Epithelial cell of proximal tubule (primary cell): ENCODE results near the gene JARID2. TPM values are rescaled to one million over a fixed set of nuclear protein-coding genes. Genes with fewer than 3 reads are reported as not detected.

Source experiments
- DNase-seq: peaks from one replicate; pipeline ENCODE4 v3.0.0-alpha.2; 2011; ENCODE audit warnings: low read depth
- H3K4me3 ChIP-seq: 2 replicates; pipeline ENCODE4 v1.5.1; 2011; ENCODE audit warnings: low read depth, mild to moderate bottlenecking, low read length
- total RNA-seq: library from RNA; depleted of rRNA; stranded (reverse); fragments of >200 nt; gene quantifications from 2 replicates; pipeline ENCODE4 v1.2.3, GENCODE V29; 2015
- TF ChIP-seq, protein P1 (sequence below): conservative IDR thresholded peaks from 2 replicates; pipeline ENCODE4 v1.5.1; 2012; ENCODE audit warnings: low read depth, mild to moderate bottlenecking, low read length

JARID2 gene
- total RNA-seq, 1 donor from 2014 or later: 5.1 TPM

DNA sequence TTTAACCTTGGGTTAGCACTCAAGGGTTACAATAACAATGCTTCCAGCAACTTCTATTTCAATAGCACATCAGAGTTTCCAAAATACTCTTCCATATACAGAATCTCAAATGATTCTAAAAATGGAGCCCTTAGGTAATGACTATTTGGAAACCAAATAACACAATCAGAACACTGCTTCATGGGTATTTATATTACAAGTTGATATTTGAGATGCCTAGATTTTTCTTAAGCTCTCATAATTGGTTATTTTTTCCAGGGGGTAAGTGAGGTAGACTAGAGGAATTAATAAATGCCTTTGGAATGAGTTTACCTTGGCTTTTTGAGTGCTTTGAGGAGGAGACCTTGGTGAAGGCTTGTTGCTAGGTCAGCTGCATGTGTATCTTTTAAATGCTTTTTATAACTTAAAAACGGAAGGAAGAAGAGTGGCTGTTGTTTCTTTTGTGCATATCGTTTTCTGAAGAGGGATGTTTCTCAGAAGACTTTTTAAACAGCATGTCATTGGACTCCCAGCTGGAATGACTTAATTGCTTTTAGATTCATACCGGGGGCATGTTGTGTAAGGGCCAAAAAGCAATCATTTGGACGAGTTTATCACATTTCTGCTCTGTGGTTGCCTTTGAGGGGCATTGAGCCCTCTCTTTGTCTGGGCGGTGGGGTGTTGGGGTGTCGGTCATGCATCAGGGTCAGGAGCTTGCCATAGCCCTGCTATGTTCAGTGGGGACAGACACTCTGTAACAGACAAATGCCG, 230.9 kb downstream of the JARID2 start:
- DNase-seq: no peak
- TF ChIP-seq, protein P1, sequence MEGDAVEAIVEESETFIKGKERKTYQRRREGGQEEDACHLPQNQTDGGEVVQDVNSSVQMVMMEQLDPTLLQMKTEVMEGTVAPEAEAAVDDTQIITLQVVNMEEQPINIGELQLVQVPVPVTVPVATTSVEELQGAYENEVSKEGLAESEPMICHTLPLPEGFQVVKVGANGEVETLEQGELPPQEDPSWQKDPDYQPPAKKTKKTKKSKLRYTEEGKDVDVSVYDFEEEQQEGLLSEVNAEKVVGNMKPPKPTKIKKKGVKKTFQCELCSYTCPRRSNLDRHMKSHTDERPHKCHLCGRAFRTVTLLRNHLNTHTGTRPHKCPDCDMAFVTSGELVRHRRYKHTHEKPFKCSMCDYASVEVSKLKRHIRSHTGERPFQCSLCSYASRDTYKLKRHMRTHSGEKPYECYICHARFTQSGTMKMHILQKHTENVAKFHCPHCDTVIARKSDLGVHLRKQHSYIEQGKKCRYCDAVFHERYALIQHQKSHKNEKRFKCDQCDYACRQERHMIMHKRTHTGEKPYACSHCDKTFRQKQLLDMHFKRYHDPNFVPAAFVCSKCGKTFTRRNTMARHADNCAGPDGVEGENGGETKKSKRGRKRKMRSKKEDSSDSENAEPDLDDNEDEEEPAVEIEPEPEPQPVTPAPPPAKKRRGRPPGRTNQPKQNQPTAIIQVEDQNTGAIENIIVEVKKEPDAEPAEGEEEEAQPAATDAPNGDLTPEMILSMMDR: no peak
- H3K4me3 ChIP-seq: no peak overlapping the region

DNA sequence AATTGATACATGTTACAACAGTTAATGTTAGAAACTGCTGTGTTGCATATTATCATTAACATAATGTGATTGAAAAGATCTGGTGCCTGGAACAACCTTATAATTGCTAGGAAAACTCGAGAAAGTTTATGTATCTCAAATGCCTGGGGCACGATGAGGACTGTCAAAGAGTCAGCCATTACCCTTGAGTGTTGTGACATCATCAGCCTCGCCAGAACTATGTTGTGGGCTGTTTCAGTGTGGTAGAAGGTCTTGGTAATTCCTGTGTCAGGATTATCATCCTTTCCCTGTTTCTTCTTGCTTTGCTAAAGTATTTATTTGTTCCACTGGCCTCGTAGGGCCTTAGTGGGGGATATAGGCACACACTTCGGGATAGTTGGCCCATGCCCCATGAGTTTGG, 231.9 kb downstream of the JARID2 start:
- no peak for DNase-seq
- TF ChIP-seq, protein P1: no peak
- no peak overlapping the region for H3K4me3 ChIP-seq

DNA sequence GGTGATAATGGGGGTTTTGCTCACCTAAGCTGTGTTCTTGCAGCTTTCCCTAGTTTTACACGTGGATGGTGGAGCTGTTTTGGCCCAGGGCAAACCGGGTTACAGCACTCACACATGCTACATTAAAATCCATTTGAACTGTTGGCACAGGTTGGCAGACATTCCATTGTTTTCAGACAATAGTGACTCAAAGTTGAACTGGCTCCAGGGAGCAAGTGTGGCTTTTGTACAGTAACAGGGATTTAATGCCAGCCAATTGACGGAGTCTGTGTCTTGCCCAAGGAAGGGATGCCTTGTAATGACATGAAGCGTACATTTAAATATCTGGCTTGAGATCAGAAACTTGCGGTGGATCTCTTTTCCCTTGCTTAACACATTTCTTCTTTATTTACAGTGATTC, 233.9 kb downstream of the JARID2 start:
- TF ChIP-seq, protein P1: no peak
- DNase-seq: no peak

DNA sequence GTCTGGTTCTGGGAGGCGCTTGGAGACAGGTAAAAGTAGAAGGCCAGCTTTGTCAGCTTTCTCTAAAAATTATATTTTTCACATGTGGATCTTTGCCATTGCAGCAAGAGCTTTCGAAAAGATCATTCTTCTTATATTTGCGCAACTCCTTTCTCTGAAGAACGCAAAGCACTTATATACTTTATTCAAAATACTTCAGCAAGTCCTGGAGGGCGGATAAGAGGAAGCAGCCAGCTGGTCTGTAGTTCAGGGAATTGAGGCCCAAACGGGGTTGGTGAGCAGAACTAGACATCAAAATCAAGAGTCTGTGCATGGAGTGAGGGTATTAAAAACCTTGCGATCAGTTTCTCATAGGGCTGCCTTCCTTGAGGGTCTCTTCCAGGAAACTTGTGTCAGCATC, 234.7 kb downstream of the JARID2 start:
- H3K4me3 ChIP-seq: no peak overlapping the region
- DNase-seq: no peak
- TF ChIP-seq, protein P1: no peak

More for the DNA sequence above, 233.9 kb downstream of the JARID2 start:
- no peak overlapping the region for H3K4me3 ChIP-seq

- DNase-seq: no peak
- H3K4me3 ChIP-seq: no peak overlapping the region
- TF ChIP-seq, protein P1: no peak
Measured at GRCh38 chr6:15481390-15482291, 235.8 kb downstream of the JARID2 start.

DNA sequence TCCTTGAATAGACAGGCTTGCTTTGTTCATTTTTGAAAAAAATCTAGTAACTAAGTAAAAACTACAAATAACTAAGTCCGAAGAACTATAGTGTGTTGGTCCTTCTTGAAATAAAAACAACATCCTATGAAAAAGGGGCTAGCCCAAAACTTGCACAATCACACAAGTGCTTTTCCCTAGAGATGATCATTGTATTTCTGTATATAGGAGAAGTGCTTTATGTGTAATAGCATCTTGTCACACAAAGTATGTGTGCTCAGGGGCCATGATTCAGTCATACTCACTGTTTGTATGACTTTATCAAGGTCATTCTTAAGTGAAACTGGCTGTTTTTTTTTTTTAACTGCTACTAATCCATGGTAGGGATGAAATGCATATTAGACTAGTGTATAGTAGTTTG, 237.2 kb downstream of the JARID2 start:
- H3K4me3 ChIP-seq: no peak overlapping the region
- no peak for DNase-seq
- TF ChIP-seq, protein P1: no peak
